DOHH2 (cell line): ENCODE measurements around the gene FLII.

ENCODE experiments used
- H3F3A ChIP-seq: fragments of 200-600 bp; sonication (generic), shearing (Covaris generic); 2 replicates; pipeline ENCODE4 v1.6.0; 2016; ENCODE audit warnings: antibody characterized with exemption, mild to moderate bottlenecking; ENCODE audit not compliant: control insufficient read depth, insufficient read depth
- H3K27ac ChIP-seq: fragments of 200-600 bp; sonication (generic); 2 replicates; pipeline ENCODE4 v1.5.1; 2014; ENCODE audit warnings: low read depth, mild to moderate bottlenecking, low read length, moderate library complexity
- H3K27me3 ChIP-seq: fragments of 200-600 bp; sonication (generic); 2 replicates; pipeline ENCODE4 v1.6.1; 2014; ENCODE audit warnings: mild to moderate bottlenecking, low read length, mixed read lengths; ENCODE audit not compliant: control insufficient read depth
- H3K36me3 ChIP-seq: fragments of 200-600 bp; sonication (generic); 2 replicates; pipeline ENCODE4 v1.6.1; 2014; ENCODE audit warnings: mild to moderate bottlenecking, low read length, moderate library complexity, mixed read lengths; ENCODE audit not compliant: control insufficient read depth
- H3K4me1 ChIP-seq: fragments of 200-600 bp; sonication (generic); 2 replicates; pipeline ENCODE4 v1.6.1; 2014; ENCODE audit warnings: mild to moderate bottlenecking, low read length, mixed read lengths; ENCODE audit not compliant: control insufficient read depth
- H3K4me2 ChIP-seq: fragments of 200-600 bp; sonication (generic); 2 replicates; pipeline ENCODE4 v1.6.0; 2014; ENCODE audit warnings: mild to moderate bottlenecking, low read length, moderate library complexity
- H3K4me3 ChIP-seq: fragments of 200-600 bp; sonication (generic); 2 replicates; pipeline ENCODE4 v1.5.1; 2014; ENCODE audit warnings: mild to moderate bottlenecking, low read length, mixed read lengths
- H3K79me2 ChIP-seq: fragments of 200-600 bp; sonication (generic); 2 replicates; pipeline ENCODE4 v1.6.1; 2014; ENCODE audit warnings: mild to moderate bottlenecking, low read length, mixed read lengths; ENCODE audit not compliant: control insufficient read depth
- H3K9me2 ChIP-seq: fragments of 200-600 bp; sonication (generic); replicated peaks from 2 replicates; pipeline ENCODE4 v1.6.1; 2014; ENCODE audit warnings: mild to moderate bottlenecking, low read length, mixed read lengths; ENCODE audit not compliant: control insufficient read depth
- H3K9me3 ChIP-seq: fragments of 200-600 bp; sonication (generic); 2 replicates; pipeline ENCODE4 v1.6.1; 2014; ENCODE audit warnings: antibody characterized with exemption, low read length, mixed read lengths; ENCODE audit not compliant: control insufficient read depth, insufficient read depth
- H4K20me1 ChIP-seq: fragments of 200-600 bp; sonication (generic); 2 replicates; pipeline ENCODE4 v1.6.0; 2014; ENCODE audit warnings: low read depth, mild to moderate bottlenecking, antibody characterized with exemption, low read length, moderate library complexity; ENCODE audit not compliant: control insufficient read depth, insufficient read depth
- CTCF ChIP-seq: fragments of 200-600 bp; sonication (generic); IDR thresholded peaks from one replicate; pipeline ENCODE4 v1.5.1; 2014; ENCODE audit warnings: antibody characterized with exemption, mild to moderate bottlenecking, low read depth, low read length; ENCODE audit not compliant: poor library complexity, severe bottlenecking
- EZH2phosphoT487 ChIP-seq: fragments of 200-600 bp; sonication (generic); IDR thresholded peaks from 2 replicates; pipeline ENCODE4 v1.6.1; 2017; ENCODE audit warnings: borderline replicate concordance, mild to moderate bottlenecking, antibody characterized with exemption, low read length, moderate library complexity, mixed read lengths

The FLII gene

DNA sequence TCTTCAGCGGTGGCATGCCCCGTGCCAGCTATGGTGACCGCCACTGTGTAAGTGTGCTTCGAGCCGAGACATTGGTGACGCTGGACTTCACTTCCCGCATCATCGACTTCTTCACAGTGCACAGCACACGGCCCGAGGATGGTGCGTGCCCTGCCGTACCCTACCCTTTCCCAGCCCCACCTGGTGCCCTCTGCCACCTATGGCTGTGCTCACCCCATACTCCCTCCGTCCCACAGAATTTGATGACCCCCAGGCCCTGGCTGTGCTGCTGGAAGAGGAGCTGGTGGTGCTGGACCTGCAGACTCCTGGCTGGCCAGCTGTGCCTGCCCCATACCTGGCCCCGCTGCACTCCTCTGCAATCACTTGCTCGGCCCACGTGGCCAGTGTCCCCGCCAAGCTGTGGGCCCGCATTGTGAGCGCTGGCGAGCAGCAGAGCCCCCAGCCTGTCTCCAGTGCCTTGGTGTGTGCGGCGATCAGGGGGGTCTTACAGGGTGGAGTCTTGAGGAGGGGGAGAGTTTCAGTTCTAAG is 23.6 kb downstream of the FLII start:
- H3K27me3 ChIP-seq = no peaks in the 10 kb centered on the region
- H3K27ac ChIP-seq = no peak overlapping the region

DNA sequence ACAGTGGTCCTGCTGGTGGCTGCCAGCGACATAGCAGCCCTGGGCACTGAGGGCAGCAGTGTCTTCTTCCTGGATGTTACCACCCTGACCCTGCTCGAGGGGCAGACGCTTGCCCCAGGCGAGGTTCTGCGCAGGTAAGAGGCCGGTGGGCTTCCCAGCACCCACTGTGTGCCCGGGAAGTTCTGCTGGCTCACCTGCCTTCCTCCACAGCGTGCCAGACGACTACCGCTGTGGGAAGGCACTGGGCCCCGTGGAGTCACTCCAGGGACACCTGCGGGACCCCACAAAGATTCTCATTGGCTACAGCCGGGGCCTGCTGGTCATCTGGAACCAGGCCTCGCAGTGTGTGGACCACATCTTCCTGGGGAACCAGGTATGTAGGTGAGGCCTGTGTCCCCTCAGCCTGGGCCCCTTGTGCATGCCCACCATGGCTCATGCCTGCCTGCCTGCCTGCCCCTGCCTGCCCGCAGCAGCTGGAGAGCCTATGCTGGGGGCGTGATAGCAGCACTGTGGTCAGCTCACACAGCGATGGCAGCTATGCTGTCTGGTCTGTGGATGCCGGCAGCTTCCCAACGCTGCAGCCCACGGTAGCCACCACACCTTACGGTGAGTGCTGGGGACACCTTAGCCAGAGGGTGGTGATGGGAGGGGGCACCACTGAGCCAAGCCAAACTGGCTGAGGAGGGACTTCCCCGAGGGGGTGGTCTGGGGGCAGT is 24.6 kb downstream of the FLII start:
- Histone ChIP-seq H3K27me3 (no peaks in the 10 kb centered on the region), H3K36me3 (no peaks in the 10 kb centered on the region; the same call in 1 of the 2 replicates), H3K9me2 (no peaks in the 10 kb centered on the region), H3K4me2 (no peak overlapping the region), H3K9me3 (no peaks in the 10 kb centered on the region), H3F3A (no peaks in the 10 kb centered on the region), H3K27ac (no peak overlapping the region), H3K79me2 (no peaks in the 10 kb centered on the region), H4K20me1 (no peaks in the 10 kb centered on the region), H3K4me1 (no peaks in the 10 kb centered on the region), H3K4me3 (no peak overlapping the region)
- TF ChIP-seq EZH2phosphoT487 = no peak
- no peak for TF ChIP-seq CTCF

More for the DNA sequence above, 23.6 kb downstream of the FLII start:
- Histone ChIP-seq H3K36me3 (no peaks in the 10 kb centered on the region; the same call in 1 of the 2 replicates), H4K20me1 (no peaks in the 10 kb centered on the region), H3K79me2 (no peaks in the 10 kb centered on the region), H3K4me1 (no peaks in the 10 kb centered on the region), H3F3A (no peaks in the 10 kb centered on the region), H3K4me3 (no peak overlapping the region), H3K9me2 (no peaks in the 10 kb centered on the region), H3K9me3 (no peaks in the 10 kb centered on the region), H3K4me2 (no peak overlapping the region)
- TF ChIP-seq CTCF (no peak), EZH2phosphoT487 (no peak)

GRCh38 chr17:18231164-18231563 is 27.4 kb downstream of the FLII start:
- peaks cover 4% of the 10 kb centered on the region for H3K79me2 ChIP-seq
- no peak for TF ChIP-seq CTCF
- TF ChIP-seq EZH2phosphoT487 = no peak
- H3F3A ChIP-seq = no peaks in the 10 kb centered on the region
- no peaks in the 10 kb centered on the region for H3K27me3 ChIP-seq
- no peaks in the 10 kb centered on the region for H4K20me1 ChIP-seq
- H3K4me1 ChIP-seq = peaks cover 6% of the 10 kb centered on the region
- H3K4me2 ChIP-seq = no peak overlapping the region
- H3K9me3 ChIP-seq = no peaks in the 10 kb centered on the region
- H3K9me2 ChIP-seq = no peaks in the 10 kb centered on the region
- H3K36me3 ChIP-seq = no peaks in the 10 kb centered on the region; the same call in 1 of the 2 replicates
- H3K4me3 ChIP-seq = no peak overlapping the region
- no peak overlapping the region for H3K27ac ChIP-seq
